ENCODE data around the gene IGLON5.

DNA sequence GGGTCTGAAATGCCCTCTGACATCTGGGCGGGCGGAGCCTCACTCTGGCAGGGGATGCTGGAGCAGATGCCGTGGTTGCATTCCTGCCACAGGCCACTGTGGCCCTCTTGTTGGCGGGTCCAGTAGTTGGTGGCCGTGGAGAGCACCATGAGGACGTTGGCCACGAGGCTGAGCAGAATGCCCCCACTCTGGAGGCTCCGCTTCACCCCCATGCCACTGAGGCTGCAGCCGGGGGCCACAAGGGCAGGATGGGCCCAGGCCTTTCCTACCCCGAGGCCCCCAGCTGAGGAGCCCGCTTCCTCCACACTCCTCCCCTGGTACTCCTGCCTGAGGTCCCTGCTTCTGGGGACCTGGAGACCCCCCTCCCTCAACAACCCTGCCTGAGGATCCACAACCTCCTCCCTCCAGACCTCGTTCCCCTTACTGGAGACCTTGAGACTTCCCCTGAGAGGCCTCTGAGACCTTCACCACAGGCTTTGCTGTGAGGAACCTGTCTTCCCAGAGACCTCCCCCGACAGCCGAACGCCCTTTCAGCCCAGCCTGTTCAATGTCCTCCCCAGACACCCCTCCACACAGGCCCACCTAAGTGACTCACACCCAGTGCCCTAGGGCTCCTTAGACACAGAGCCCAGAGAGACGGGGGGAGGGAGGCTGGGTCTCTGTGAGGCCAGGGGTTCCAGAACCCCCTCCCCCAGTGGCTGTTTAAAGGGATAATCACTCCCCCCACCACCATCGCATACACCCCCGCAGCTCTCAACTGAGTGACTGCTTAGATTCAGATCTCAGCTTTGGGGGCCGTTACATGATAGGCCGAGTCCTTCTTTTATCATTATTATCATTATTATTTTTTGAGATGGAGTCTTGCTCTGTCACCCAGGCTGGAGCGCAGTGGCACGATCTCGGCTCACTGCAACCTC, 57.2 kb downstream of the IGLON5 start, which contains the start of gene CLDND2:
- TF ChIP-seq, protein P1, sequence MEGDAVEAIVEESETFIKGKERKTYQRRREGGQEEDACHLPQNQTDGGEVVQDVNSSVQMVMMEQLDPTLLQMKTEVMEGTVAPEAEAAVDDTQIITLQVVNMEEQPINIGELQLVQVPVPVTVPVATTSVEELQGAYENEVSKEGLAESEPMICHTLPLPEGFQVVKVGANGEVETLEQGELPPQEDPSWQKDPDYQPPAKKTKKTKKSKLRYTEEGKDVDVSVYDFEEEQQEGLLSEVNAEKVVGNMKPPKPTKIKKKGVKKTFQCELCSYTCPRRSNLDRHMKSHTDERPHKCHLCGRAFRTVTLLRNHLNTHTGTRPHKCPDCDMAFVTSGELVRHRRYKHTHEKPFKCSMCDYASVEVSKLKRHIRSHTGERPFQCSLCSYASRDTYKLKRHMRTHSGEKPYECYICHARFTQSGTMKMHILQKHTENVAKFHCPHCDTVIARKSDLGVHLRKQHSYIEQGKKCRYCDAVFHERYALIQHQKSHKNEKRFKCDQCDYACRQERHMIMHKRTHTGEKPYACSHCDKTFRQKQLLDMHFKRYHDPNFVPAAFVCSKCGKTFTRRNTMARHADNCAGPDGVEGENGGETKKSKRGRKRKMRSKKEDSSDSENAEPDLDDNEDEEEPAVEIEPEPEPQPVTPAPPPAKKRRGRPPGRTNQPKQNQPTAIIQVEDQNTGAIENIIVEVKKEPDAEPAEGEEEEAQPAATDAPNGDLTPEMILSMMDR (IDR thresholded peaks at IDR 0.05 in 4 of 5, conservative IDR thresholded peaks at IDR 0.05 in 1 of 5), result no peak
- TF ChIP-seq POLR2A (IDR thresholded peaks at IDR 0.05), result no peak
